ENCODE data around the gene NACA2. TPM values are rescaled to one million over a fixed set of nuclear protein-coding genes. Genes with fewer than 3 reads are reported as not detected.

Gene NACA2
- total RNA-seq, 1 experiment from 2014 or later: not detected

- Histone ChIP-seq H3K18ac (ENCODE audit: insufficient read length, low read depth, low read length) (no peak overlapping the region), H2BK15ac (ENCODE audit: low read depth, low read length) (no peak overlapping the region), H3K56ac (ENCODE audit: insufficient read length, low read depth, low read length) (no peak overlapping the region), H2AK5ac (ENCODE audit: insufficient read length, low read length) (no peak overlapping the region), H3T11ph (ENCODE audit: low read length) (no peak overlapping the region), H3K23me2 (ENCODE audit: insufficient read length, low read depth, low read length, poor library complexity, severe bottlenecking) (peaks cover 2% of the 10 kb centered on the region), H3K27ac (ENCODE audit: insufficient read length, low read depth, low read length) (no peak overlapping the region), H3K27me3 (ENCODE audit: insufficient read depth, low read length) (no peaks in the 10 kb centered on the region), H4K8ac (replicated peaks; ENCODE audit: insufficient read length, low read depth, low read length) (no peak overlapping the region), H3K9me3 (ENCODE audit: control insufficient read depth, low read depth, low read length) (peaks cover 13% of the 10 kb centered on the region), H4K5ac (ENCODE audit: insufficient read length, low read depth, low read length) (no peak overlapping the region), H4K20me1 (ENCODE audit: control insufficient read depth, insufficient read depth, insufficient read length) (no peaks in the 10 kb centered on the region), H3K4me1 (ENCODE audit: insufficient read depth, low read length) (no peaks in the 10 kb centered on the region), H3K4me2 (ENCODE audit: insufficient read depth, insufficient read length, low read length) (no peak overlapping the region), H3K79me1 (ENCODE audit: insufficient read depth, low read depth, low read length, poor library complexity, severe bottlenecking) (no peaks in the 10 kb centered on the region), H2BK20ac (ENCODE audit: low read depth, low read length, poor library complexity, severe bottlenecking) (no peak overlapping the region), H3K79me2 (ENCODE audit: insufficient read depth, low read length) (no peaks in the 10 kb centered on the region), H3K9ac (ENCODE audit: extremely low read depth, insufficient read length, low read length) (no peak overlapping the region), H2BK12ac (ENCODE audit: insufficient read length, low read depth, low read length) (no peak overlapping the region), H2BK120ac (ENCODE audit: low read depth, low read length, poor library complexity, severe bottlenecking) (no peak overlapping the region), H2BK5ac (ENCODE audit: insufficient read length, low read length) (no peak overlapping the region), H2AFZ (ENCODE audit: low read length) (no peak overlapping the region), H3K4ac (ENCODE audit: low read depth, low read length) (no peak overlapping the region), H4K91ac (ENCODE audit: insufficient read length, low read depth, low read length) (no peak overlapping the region), H3K23ac (ENCODE audit: insufficient read length, low read depth, low read length) (no peak overlapping the region), H3K14ac (ENCODE audit: insufficient read depth, low read length) (no peak overlapping the region)
- TF ChIP-seq, protein P1, sequence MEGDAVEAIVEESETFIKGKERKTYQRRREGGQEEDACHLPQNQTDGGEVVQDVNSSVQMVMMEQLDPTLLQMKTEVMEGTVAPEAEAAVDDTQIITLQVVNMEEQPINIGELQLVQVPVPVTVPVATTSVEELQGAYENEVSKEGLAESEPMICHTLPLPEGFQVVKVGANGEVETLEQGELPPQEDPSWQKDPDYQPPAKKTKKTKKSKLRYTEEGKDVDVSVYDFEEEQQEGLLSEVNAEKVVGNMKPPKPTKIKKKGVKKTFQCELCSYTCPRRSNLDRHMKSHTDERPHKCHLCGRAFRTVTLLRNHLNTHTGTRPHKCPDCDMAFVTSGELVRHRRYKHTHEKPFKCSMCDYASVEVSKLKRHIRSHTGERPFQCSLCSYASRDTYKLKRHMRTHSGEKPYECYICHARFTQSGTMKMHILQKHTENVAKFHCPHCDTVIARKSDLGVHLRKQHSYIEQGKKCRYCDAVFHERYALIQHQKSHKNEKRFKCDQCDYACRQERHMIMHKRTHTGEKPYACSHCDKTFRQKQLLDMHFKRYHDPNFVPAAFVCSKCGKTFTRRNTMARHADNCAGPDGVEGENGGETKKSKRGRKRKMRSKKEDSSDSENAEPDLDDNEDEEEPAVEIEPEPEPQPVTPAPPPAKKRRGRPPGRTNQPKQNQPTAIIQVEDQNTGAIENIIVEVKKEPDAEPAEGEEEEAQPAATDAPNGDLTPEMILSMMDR (conservative IDR thresholded peaks at IDR 0.05): no peak
- Mint-ChIP-seq H3K4me1 (no peaks in the 10 kb centered on the region), H3K9me3 (peaks cover 14 to 16% of the 10 kb centered on the region in 2 experiments; a peak in 4 of 5 replicates), H3K27me3 (ENCODE audit: low read depth) (no peaks in the 10 kb centered on the region; the same call in 1 of the 2 replicates), H3K4me3 (no peak overlapping the region), H3K36me3 (ENCODE audit: insufficient read depth in 1 of 3, low read depth in 3 of 3) (peaks cover 0 to 13% (median 5%) of the 10 kb centered on the region in 3 experiments; a peak in 3 of 7 replicates), H3K27ac (no peak overlapping the region)
- DNase-seq: no peak
- WGBS (ENCODE audit: extremely low coverage, insufficient read length, low lambda C conversion rate): no CpG with 5 or more reads among the region's 1 CpG
These were observed 19.4 kb downstream of the NACA2 start for GRCh38 chr17:61571624-61572023.
